ENCODE data around the gene SLC48A1.
"Not testable (repeated sequence)": the region's sequence is repeated elsewhere in the genome, so short reads cannot be mapped to it uniquely, and the experiment has no call there.

The SLC48A1 gene

GRCh38 chr12:47791351-47791746 lies 18.3 kb downstream of the SLC48A1 start:
- DNase-seq (ENCODE audit: low spot score) = no peak

GRCh38 chr12:47791874-47792273 lies 18.8 kb downstream of the SLC48A1 start:
- DNase-seq (ENCODE audit: low spot score) = no peak

DNA sequence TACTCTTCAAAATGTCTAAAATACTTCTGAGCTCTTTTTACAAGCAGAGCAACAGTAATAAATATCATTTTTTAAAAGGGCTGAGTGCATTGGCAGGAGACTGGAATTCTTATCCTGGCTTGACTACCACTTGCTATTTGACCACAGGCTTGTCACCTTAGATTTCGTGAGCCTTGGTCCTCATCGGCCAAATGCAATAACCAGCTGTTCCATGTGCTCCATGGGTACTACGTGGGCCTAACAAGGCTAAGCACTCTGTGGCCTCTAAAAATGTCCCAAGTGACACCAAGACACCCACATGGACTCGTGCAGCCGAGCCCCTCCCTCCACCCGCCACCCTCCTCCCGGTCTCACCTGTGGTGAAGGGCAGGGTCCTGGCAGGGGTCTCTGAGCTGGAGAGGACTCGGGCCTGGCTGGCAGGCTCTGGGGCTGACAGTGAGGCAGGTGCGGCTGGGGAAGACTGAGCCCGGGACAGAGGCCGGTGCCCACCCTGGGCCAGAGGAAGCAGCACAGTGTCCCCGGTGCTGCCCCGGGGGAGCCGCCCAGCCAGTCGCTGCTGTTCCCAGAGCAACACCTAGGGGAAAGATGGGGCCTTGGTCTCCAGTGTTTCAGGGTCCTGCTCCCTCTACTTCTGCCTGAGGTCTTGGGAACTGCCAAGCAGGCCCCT lies 20.1 kb downstream of the SLC48A1 start:
- DNase-seq (ENCODE audit: low spot score) = no peak

DNA sequence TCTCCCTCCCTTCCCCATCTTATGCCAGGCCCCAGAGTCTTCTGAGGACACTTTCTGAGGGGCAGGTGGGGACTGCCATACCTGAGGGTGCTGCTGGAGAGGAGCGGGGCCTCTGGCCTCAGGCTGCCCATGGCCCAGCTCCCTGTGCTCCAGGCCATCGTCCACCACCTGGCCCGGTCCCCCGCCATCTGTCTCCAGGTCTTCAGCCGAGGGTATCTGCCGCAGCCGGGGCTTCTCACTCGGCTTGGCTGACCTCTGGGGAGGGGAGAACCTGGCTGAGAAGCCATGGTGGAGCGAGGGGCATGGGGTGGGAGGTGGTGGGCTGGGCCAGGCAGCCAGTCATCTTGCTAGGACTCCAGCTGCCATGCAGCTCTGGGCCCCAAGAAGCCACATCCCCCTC lies 21.6 kb downstream of the SLC48A1 start:
- no peak for DNase-seq (ENCODE audit: low spot score)

GRCh38 chr12:47795121-47795813 lies 22.2 kb downstream of the SLC48A1 start:
- DNase-seq (ENCODE audit: low spot score) = no peak

DNA sequence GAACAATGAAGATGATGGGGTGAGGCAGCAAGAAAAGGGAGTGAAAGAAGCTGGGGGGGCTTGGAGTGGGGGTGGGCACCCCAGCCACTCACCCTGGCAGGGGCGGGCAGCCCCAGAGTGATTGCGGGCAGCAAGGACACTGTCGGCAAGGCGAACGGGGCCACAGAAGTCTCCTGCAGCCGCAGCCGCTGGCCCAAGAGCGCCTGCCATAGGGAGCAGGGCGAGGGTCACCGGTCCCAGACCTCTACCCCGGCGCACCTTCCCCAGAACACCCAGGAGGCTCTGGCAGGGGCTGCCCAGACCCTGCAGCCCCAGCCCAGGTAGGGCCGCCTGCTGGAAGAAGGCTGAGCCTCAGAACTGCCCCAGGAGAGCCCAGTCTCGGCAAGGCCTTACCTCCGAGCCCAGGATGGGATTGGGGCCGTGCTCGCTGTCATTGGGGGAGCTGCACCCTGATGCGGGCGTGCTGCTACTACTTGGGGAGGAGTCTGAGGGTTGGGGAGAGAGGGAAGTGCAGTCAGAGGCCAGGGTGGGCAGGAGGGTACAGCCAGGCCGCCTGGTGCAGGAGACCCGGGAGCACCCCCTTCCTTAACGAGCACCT lies 22.9 kb downstream of the SLC48A1 start:
- DNase-seq (ENCODE audit: low spot score) = no peak

GRCh38 chr12:47797441-47797840 lies 24.4 kb downstream of the SLC48A1 start:
- DNase-seq (ENCODE audit: low spot score) = no peak

- no peak for DNase-seq (ENCODE audit: low spot score)
Observed at GRCh38 chr12:47798382-47798948, 25.4 kb downstream of the SLC48A1 start.

DNA sequence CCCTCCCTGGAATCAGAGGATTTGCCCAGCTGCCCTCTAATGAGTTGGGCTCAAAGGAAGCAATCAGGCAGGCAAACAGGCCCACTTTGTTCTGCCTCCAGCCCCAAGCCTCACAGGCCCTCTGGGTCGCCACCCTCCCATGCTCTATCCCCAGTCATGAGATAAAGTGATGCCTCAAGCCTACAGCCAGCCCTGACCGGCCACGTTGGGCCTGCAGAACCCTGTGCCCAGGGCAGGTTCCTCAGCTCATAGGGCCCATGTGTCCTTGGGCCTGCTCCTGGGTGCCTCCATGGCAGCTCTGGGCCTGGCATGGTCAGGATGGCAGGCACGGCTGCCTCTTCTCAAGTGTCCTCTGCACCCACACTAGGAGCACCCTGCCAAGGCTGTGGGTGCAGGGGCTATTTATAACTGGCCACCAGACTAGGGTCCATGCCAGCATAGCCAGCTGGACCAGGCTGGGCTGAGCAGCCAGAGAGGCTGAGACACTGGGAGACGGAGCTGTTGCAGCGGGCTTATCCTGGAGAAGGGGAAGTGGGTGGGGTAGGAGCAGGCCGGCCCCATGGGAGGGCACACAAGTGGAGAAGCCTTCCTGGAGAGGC lies 26.4 kb downstream of the SLC48A1 start:
- DNase-seq (ENCODE audit: low spot score) = no peak

DNA sequence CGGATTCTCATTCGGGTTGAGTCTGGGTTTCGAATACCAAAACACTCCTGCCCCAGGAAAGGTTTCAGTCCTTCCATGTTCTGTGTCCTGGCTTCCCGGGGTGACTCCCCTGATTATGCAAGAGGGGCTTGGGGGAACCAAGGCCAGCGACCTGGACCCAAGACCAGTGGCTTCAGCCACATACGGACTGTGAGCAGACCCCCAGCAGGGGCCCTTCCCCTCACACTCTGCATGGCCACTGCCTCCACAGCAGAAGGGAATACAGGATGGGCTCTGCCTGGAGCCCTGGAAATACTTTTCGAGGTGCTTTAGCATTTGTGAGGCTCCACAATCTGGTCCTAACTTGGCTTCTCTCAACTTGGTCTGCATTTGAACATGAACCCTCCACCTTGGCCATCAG lies 27.5 kb downstream of the SLC48A1 start:
- DNase-seq (ENCODE audit: low spot score) = no peak

DNA sequence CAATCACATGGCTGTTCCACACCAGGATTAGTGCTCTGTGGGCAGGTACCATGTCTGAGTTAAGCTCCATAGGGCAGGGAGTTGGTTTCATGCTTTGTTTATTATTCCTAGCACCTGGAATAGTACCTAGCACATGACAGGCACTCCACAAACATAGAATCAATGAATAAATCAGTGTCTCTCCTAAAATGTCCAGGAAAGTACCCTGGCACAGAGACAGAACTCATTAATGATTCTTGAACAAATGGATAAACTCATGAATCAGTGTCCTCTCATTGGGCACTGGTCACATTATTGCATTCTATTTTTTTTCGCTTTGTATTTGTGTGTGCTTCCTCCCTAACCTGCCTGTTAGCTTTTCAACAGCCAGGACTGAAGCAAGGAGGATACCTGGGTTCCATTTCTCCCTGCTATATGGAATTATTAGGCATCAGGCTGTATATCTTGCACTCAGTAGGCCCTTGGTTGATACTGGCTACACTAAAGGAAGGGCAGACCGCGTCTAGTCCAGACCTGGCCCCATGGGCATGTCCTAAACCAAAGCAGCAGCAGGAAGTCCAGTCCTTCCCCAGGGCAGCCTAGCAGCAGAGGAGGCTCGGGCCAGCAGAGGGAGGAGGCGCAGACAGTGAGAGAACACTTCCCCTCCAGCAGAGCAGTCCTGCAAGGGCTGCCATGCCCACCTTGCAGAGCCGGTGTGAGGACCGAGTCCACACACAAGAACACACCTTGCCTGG lies 28.3 kb downstream of the SLC48A1 start:
- DNase-seq (ENCODE audit: low spot score) = peak; percentile 38

DNA sequence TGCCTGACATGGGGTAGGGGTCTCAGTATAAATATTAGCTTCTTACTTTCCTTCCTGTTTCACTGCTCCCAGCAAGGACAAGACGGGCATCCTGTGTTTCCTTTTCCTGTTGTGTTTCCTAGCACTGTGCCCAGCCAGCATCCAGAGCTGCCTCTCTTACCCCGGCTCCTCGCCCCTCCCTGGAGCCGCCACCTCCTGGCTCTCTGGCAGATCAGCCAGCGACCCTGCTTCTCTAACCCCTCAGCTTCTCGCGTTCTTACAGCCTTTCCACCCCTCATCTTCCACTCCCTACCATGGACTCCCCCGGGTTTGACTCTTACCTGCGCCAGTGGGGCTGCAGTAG lies 28.8 kb downstream of the SLC48A1 start:
- no peak for DNase-seq (ENCODE audit: low spot score)

- DNase-seq (ENCODE audit: low spot score) = no peak
Observed at GRCh38 chr12:47802312-47802711, 29.3 kb downstream of the SLC48A1 start.

DNA sequence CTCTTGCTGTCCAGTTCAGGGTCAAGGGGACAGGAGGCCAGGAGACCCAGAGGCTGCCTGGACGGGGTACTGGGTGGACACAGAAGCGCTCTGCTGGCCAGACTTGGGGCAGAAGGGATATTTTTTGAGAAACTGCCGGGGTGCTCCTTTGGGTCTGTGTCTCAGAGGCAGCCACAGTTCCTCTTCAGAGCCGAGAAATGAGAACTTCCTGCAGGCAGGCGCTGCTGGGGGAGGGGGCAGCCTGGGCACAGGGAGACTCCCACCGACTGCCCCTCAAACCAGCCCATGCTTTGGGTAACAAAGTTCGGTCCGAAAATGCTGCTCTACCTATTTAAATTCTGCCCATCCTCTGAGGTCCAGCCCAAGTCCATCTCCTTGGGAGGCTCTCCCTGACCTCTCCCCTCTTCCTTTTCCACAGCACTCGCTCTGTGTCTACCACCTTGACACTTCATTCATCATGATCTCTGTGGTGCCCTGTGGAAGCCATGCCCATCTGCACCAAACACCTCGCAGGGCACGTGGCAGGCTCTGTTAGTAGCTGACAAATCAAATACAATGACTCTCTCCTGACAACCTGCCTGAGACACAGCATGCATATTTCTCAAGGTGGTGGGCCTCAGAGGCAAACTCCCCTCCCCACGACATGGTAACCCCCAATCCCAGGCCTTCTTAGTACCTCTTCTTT lies 30.3 kb downstream of the SLC48A1 start:
- DNase-seq (ENCODE audit: low spot score) = no peak

GRCh38 chr12:47804171-47804570 lies 31.1 kb downstream of the SLC48A1 start:
- DNase-seq (ENCODE audit: low spot score) = no peak

GRCh38 chr12:47805417-47805816 lies 32.4 kb downstream of the SLC48A1 start:
- no peak for DNase-seq (ENCODE audit: low spot score)

DNA sequence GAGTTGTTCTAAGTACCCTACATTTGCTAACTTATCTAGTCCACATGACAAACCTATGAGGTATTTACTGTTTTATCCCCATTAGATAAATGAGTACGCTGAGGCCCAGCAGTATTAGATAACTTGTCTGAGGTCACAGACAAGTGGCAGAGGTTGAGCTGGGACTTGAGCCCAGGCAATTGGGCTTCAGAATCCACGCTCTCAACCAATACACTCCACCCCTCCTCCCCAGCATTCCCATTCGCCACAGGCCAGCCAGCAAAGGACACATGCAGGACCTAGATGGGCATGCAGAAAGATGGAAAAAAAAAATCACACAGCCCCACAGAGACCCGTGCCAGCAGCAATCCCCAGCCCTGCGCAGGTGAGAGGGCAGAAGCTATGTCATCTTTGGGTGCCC lies 34.3 kb downstream of the SLC48A1 start:
- DNase-seq (ENCODE audit: low spot score) = no peak

GRCh38 chr12:47808050-47808449 lies 35.0 kb downstream of the SLC48A1 start:
- DNase-seq (ENCODE audit: low spot score) = peak; percentile 37

- DNase-seq (ENCODE audit: low spot score) = peak; percentile 59
Observed at GRCh38 chr12:47808574-47809365, 35.7 kb downstream of the SLC48A1 start.

GRCh38 chr12:47809518-47809917 lies 36.5 kb downstream of the SLC48A1 start:
- not testable (repeated sequence) for DNase-seq (ENCODE audit: low spot score)

GRCh38 chr12:47811072-47811396 lies 38.0 kb downstream of the SLC48A1 start:
- DNase-seq (ENCODE audit: low spot score) = no peak
